HepG2 (cell line): Measurements from ENCODE around the gene COMMD1. TPM values are rescaled to one million over a fixed set of nuclear protein-coding genes. Genes with fewer than 3 reads are reported as not detected.
A peak's percentile ranks its signal among the peaks of the same experiment; 100 is the strongest.

ENCODE experiments used
- ATAC-seq: fragments of 200-7000 bp; cut with Tn5 transposase; 3 replicates; pipeline ENCODE4 v1.9.1; 2020; ENCODE audit warnings: mild to moderate bottlenecking, moderate library complexity
- BruUV-seq: library from RNA; stranded (reverse); fragments of 400-500 nt; replicated peaks from 2 replicates; lab custom pipeline; 2021; lab: Mats Ljungman, UMichigan
- CTCF ChIA-PET: fragments of 300-600 bp; formaldehyde crosslinking; extraction: SDS; loops from one replicate; lab custom pipeline; 2021; ENCODE audit warnings: low total read pairs, inconsistent platforms, low intra/inter-chr PET ratio; lab: Yijun Ruan, JAX
- POLR2A ChIA-PET: fragments of 350-600 bp; sonication (Branson Sonifier 250); formaldehyde crosslinking; loops from one replicate; lab custom pipeline; 2020; ENCODE audit warnings: antibody characterized with exemption, inconsistent platforms; lab: Yijun Ruan, JAX
- DNase-seq: peaks from one replicate; pipeline ENCODE4 v3.0.0-alpha.2; 2015; ENCODE audit warnings: low spot score
- FAIRE-seq: peaks from 3 replicates; lab custom pipeline; 2011; peaks lifted over from hg19 to GRCh38; lab: Jason Lieb, UNC
- H2AFZ ChIP-seq: one replicate; pipeline ENCODE4 v1.6.1; 2011; ENCODE audit warnings: low read length, inconsistent platforms
- H3K27ac ChIP-seq: fragments of 300-600 bp; 3 replicates; pipeline ENCODE4 v1.8.0; 2011; ENCODE audit warnings: mixed run types, mild to moderate bottlenecking, mixed read lengths, low read length, inconsistent platforms; ENCODE audit not compliant: insufficient read depth; ENCODE audit errors: extremely low read length
- H3K27me3 ChIP-seq, 2 experiments: fragments of 200-600 bp in 1 of 2; 2 replicates in 1 of 2; 3 replicates in 1 of 2; pipeline versions ENCODE4 v1.6.0 to v1.8.0; 2011; ENCODE audit warnings: low read length in 2 of 2, mild to moderate bottlenecking in 2 of 2, moderate library complexity in 2 of 2, inconsistent platforms in 1 of 2; ENCODE audit not compliant: insufficient read depth in 2 of 2, control insufficient read depth in 1 of 2
- H3K36me3 ChIP-seq, 2 experiments: fragments of 200-600 bp in 1 of 2; replicated peaks in 1 of 2; 2 replicates in 1 of 2; 3 replicates in 1 of 2; pipeline versions ENCODE4 v1.5.1 to v1.8.0; 2011; ENCODE audit warnings: low read length in 2 of 2, inconsistent platforms in 1 of 2; ENCODE audit not compliant: insufficient read depth in 2 of 2, control insufficient read depth in 1 of 2
- H3K4me1 ChIP-seq: 2 replicates; pipeline ENCODE4 v1.5.1; 2012; ENCODE audit warnings: low read length, inconsistent platforms; ENCODE audit not compliant: insufficient read depth
- H3K4me2 ChIP-seq: 2 replicates; pipeline ENCODE4 v1.6.0; 2011; ENCODE audit warnings: low read depth, low read length, inconsistent platforms
- H3K4me3 ChIP-seq, 3 experiments: fragments of 200-600 bp in 1 of 3; sonication (generic), shearing (Covaris generic) in 1 of 3; replicated peaks in 1 of 3; 2 replicates each; pipeline ENCODE4 v1.5.1; 2011 to 2016; ENCODE audit warnings: low read length in 3 of 3, inconsistent platforms in 2 of 3, low read depth in 2 of 3, mild to moderate bottlenecking in 2 of 3, control low read depth in 1 of 3, mixed read lengths in 1 of 3; ENCODE audit not compliant: insufficient read depth in 1 of 3
- H3K79me2 ChIP-seq: one replicate; pipeline ENCODE4 v1.6.1; 2011; ENCODE audit warnings: low read length, inconsistent platforms; ENCODE audit not compliant: insufficient read depth
- H3K9ac ChIP-seq: 2 replicates; pipeline ENCODE4 v1.6.0; 2011; ENCODE audit warnings: mild to moderate bottlenecking, low read depth, low read length, inconsistent platforms; ENCODE audit not compliant: insufficient read depth
- H3K9me3 ChIP-seq: 2 replicates; pipeline ENCODE4 v1.5.1; 2012; ENCODE audit warnings: mild to moderate bottlenecking, low read length
- H4K20me1 ChIP-seq: 2 replicates; pipeline ENCODE4 v1.6.0; 2011; ENCODE audit warnings: inconsistent platforms, mild to moderate bottlenecking, low read length, moderate library complexity; ENCODE audit not compliant: insufficient read depth
- AHR ChIP-seq: IDR thresholded peaks from 2 replicates; pipeline ENCODE4 v1.6.1; 2018; ENCODE audit warnings: missing genetic modification reagents, missing compliant biosample characterization
- CHCHD3 ChIP-seq: sonication (generic); formaldehyde crosslinking; IDR thresholded peaks from 2 replicates; pipeline ENCODE4 v1.8.0; 2022; ENCODE audit warnings: mild to moderate bottlenecking, missing genetic modification reagents, moderate library complexity
- CREB1 ChIP-seq, 2 experiments: fragments of 450-650 bp in 1 of 2; IDR thresholded peaks; 2 replicates each; pipeline ENCODE4 v1.6.1; 2016 to 2017; ENCODE audit warnings: control low read depth in 1 of 2, mild to moderate bottlenecking in 1 of 2, missing compliant biosample characterization in 1 of 2, missing genetic modification characterization in 1 of 2
- ISX ChIP-seq: sonication (generic); formaldehyde crosslinking; conservative IDR thresholded peaks from 2 replicates; pipeline ENCODE4 v1.5.0; 2020; ENCODE audit warnings: missing genetic modification reagents
- JUN ChIP-seq: sonication (generic); formaldehyde crosslinking; IDR thresholded peaks from 2 replicates; pipeline ENCODE4 v1.4.0; 2020; ENCODE audit warnings: mild to moderate bottlenecking, missing genetic modification reagents
- RAD51 ChIP-seq: fragments of 450-650 bp; IDR thresholded peaks from 2 replicates; pipeline ENCODE4 v1.6.1; 2016; ENCODE audit warnings: borderline replicate concordance
- RARA ChIP-seq: IDR thresholded peaks from 2 replicates; pipeline ENCODE4 v1.6.1; 2016; ENCODE audit warnings: missing genetic modification reagents, missing compliant biosample characterization
- SNAPC4 ChIP-seq: sonication (generic); formaldehyde crosslinking; IDR thresholded peaks from 2 replicates; pipeline ENCODE4 v1.4.0; 2020; ENCODE audit warnings: mild to moderate bottlenecking, missing genetic modification reagents
- ZNF724P ChIP-seq: sonication (generic); formaldehyde crosslinking; IDR thresholded peaks from 2 replicates; pipeline ENCODE4 v1.8.0; 2022; ENCODE audit warnings: missing genetic modification reagents, borderline replicate concordance
- ZNF788 ChIP-seq: sonication (generic); formaldehyde crosslinking; IDR thresholded peaks from 2 replicates; pipeline ENCODE4 v1.5.0; 2020; ENCODE audit warnings: mild to moderate bottlenecking, missing genetic modification reagents, borderline replicate concordance
- WGBS: methylation state at CpG from one replicate; pipeline ENCODE4 v1.1.6; 2017; ENCODE audit warnings: low lambda C conversion rate; 5-methylcytosine and 5-hydroxymethylcytosine counted together
- in situ Hi-C: cut with HindIII; loops from 2 replicates; pipeline ENCODE4 v1.10.0; 2017; ENCODE audit warnings: low pct_unique_long_range_greater_than_20kb; ENCODE audit not compliant: extremely low pct_ligation_motif_present
- intact Hi-C: fragments of 100-400 bp; cut with micrococcal nuclease; formaldehyde crosslinking; loops from one replicate; pipeline ENCODE4 v1.10.0; 2022; ENCODE audit not compliant: unreplicated experiment
- polyA plus RNA-seq, 8 experiments: library from polyadenylated mRNA; depleted of rRNA in 3 of 8; stranded (reverse) in 7 of 8; unstranded in 1 of 8; fragments of >200 nt; fragmentation: Illumina TruSeq in 4 of 8; extraction: Trizol in 4 of 8; gene quantifications; 2 replicates each; pipeline versions ENCODE4 v1.2.1 to v1.2.3, GENCODE V29; 2011 to 2016; ENCODE audit warnings: low read depth in 4 of 8, missing spikeins in 1 of 8, mixed read lengths in 1 of 8; ENCODE audit not compliant: insufficient read depth in 1 of 8
- total RNA-seq, 5 experiments: library from RNA; depleted of rRNA; stranded (reverse); fragments of >200 nt; fragmentation: Illumina TruSeq; extraction: Trizol; gene quantifications; 2 replicates each; pipeline ENCODE4 v1.2.3, GENCODE V29; 2016; ENCODE audit warnings: low read depth in 1 of 5
- TF ChIP-seq, protein P1 (sequence below): sonication (generic); formaldehyde crosslinking; IDR thresholded peaks from 2 replicates; pipeline ENCODE4 v1.4.0; 2020; ENCODE audit warnings: missing genetic modification reagents
- TF ChIP-seq, protein P2 (sequence below): sonication (generic); formaldehyde crosslinking; conservative IDR thresholded peaks from 2 replicates; pipeline ENCODE4 v1.8.1; 2023; ENCODE audit warnings: missing genetic modification reagents

Gene COMMD1
- total and polyA plus RNA-seq, 2 of the 13 experiments (the other 11 are each of a cell fraction or from before 2014, with no cell fraction given), result 25.7 to 105 TPM

DNA sequence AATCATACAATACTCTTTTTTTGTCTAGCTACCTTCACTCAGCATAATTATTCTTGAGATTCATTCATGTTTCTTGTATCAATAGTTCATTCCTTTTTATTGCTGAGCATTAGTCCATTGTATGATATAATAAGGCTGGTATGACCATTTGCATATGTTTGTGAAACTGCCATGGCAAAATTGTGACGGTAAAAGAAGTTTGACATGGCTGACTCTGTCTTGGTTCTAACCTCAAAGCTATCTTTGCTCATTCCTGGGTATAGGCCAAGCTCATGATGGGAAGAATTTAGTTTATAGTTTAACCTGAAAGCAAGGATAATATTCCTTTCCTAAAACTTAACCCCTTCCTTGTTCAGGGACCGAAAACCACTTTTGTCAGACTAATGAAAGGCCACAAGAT is 46.4 kb downstream of the COMMD1 start (continued):
- TF ChIP-seq, protein P1, sequence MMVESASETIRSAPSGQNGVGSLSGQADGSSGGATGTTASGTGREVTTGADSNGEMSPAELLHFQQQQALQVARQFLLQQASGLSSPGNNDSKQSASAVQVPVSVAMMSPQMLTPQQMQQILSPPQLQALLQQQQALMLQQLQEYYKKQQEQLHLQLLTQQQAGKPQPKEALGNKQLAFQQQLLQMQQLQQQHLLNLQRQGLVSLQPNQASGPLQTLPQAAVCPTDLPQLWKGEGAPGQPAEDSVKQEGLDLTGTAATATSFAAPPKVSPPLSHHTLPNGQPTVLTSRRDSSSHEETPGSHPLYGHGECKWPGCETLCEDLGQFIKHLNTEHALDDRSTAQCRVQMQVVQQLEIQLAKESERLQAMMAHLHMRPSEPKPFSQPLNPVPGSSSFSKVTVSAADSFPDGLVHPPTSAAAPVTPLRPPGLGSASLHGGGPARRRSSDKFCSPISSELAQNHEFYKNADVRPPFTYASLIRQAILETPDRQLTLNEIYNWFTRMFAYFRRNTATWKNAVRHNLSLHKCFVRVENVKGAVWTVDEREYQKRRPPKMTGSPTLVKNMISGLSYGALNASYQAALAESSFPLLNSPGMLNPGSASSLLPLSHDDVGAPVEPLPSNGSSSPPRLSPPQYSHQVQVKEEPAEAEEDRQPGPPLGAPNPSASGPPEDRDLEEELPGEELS (CRISPR knock-in tag), result no peak
- TF ChIP-seq RAD51 (no peak), ISX (CRISPR knock-in tag) (no peak), AHR (CRISPR knock-in tag) (no peak), ZNF724P (no peak), RARA (no peak), JUN (CRISPR knock-in tag) (no peak)
- TF ChIP-seq, protein P2, sequence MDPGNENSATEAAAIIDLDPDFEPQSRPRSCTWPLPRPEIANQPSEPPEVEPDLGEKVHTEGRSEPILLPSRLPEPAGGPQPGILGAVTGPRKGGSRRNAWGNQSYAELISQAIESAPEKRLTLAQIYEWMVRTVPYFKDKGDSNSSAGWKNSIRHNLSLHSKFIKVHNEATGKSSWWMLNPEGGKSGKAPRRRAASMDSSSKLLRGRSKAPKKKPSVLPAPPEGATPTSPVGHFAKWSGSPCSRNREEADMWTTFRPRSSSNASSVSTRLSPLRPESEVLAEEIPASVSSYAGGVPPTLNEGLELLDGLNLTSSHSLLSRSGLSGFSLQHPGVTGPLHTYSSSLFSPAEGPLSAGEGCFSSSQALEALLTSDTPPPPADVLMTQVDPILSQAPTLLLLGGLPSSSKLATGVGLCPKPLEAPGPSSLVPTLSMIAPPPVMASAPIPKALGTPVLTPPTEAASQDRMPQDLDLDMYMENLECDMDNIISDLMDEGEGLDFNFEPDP (CRISPR knock-in tag), result no peak
- TF ChIP-seq, all 625 proteins: peak for 0

DNA sequence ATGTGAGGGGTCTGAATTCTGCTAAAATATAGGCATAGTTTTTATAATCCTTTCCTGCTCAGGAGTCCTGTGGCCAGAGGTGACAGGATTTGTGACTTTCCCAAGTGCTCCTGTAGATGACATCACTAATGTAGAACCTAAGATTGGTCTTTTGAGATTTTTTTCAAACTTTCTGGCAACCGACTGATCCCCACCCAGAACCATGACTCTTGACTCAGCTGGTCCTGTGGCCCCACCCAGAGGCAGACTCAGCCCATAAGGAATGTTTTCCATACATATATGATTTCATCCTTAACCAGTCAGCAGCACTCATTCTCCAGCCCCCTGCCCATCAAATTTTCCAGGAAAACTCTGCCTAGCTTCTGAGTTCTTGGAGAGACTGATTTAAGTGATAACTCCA is 46.8 kb downstream of the COMMD1 start:
- POLR2A ChIA-PET, result no interaction called here
- ATAC-seq (no peak), DNase-seq (no peak), FAIRE-seq (no peak)
- H3K27ac ChIP-seq, result no peak overlapping the region
- peaks cover 19% of the 10 kb centered on the region for H3K4me1 ChIP-seq
- H4K20me1 ChIP-seq, result no peaks in the 10 kb centered on the region
- no peak overlapping the region for H3K4me2 ChIP-seq
- TF ChIP-seq SNAPC4, result no peak
- peak; percentile 23; the same call in 1 of the 2 replicates for TF ChIP-seq CREB1 (IDR thresholded peaks at IDR 0.05)
- TF ChIP-seq CREB1 (CRISPR knock-in tag; IDR thresholded peaks at IDR 0.05), result no peak
- no peak for TF ChIP-seq CHCHD3 (CRISPR knock-in tag)
- TF ChIP-seq ZNF788, result no peak
- intact Hi-C loops (no loop called here), in situ Hi-C loops (no loop called here)
- H3K79me2 ChIP-seq, result no peaks in the 10 kb centered on the region
- H3K9ac ChIP-seq, result no peak overlapping the region
- no peak overlapping the region for H3K4me3 ChIP-seq
- H3K9me3 ChIP-seq, result peaks cover 8% of the 10 kb centered on the region; the same call in 1 of the 2 replicates
- H3K36me3 ChIP-seq, result no peaks in the 10 kb centered on the region
- no peaks in the 10 kb centered on the region for H3K27me3 ChIP-seq
- 100% methylated on average over 1 of the region's 1 CpG for WGBS
- CTCF ChIA-PET, result no interaction called here
- BruUV-seq, result no TSS peak
- H2AFZ ChIP-seq, result no peak overlapping the region
